HEK293 (cell line): ENCODE data around the gene CHKA.
A peak's percentile ranks its signal among the peaks of the same experiment; 100 is the strongest.

Source experiments
- CTCF ChIA-PET: fragments of 350-600 bp; formaldehyde crosslinking; extraction: SDS; loops from one replicate; lab custom pipeline; 2021; ENCODE audit warnings: antibody characterized with exemption; lab: Yijun Ruan, JAX
- POLR2A ChIA-PET: fragments of 300-600 bp; formaldehyde crosslinking; extraction: SDS; loops from one replicate; lab custom pipeline; 2020; ENCODE audit warnings: antibody characterized with exemption, inconsistent platforms; lab: Yijun Ruan, JAX
- H3K27ac ChIP-seq: fragments of 200-500 bp; sonication (Bioruptor generic); 2 replicates; pipeline ENCODE4 v1.5.1; 2014; ENCODE audit warnings: low read depth, low read length, control low read depth, inconsistent platforms; ENCODE audit errors: extremely low read depth
- H3K36me3 ChIP-seq, 2 experiments: fragments of 200-500 bp in 1 of 2; sonication (Bioruptor generic) in 1 of 2; 1 replicate in 1 of 2; 2 replicates in 1 of 2; pipeline ENCODE4 v1.5.1; 2014 to 2017; ENCODE audit warnings: inconsistent platforms in 2 of 2, low read length in 2 of 2; ENCODE audit not compliant: control insufficient read depth in 2 of 2, insufficient read depth in 1 of 2
- H3K4me1 ChIP-seq: fragments of 200-500 bp; sonication (Bioruptor generic); 2 replicates; pipeline ENCODE4 v1.5.1; 2014; ENCODE audit warnings: mild to moderate bottlenecking, low read length, inconsistent platforms; ENCODE audit not compliant: control insufficient read depth, insufficient read depth
- H3K4me3 ChIP-seq: 2 replicates; pipeline ENCODE4 v1.5.1; 2011; ENCODE audit warnings: low read depth, mild to moderate bottlenecking, control low read depth, low read length, moderate library complexity
- H3K9me3 ChIP-seq: fragments of 200-500 bp; sonication (Bioruptor generic); 2 replicates; pipeline ENCODE4 v1.5.1; 2014; ENCODE audit warnings: low read depth, low read length, inconsistent platforms; ENCODE audit not compliant: control insufficient read depth, insufficient read depth
- KLF8 ChIP-seq: fragments of 450-650 bp; formaldehyde crosslinking; IDR thresholded peaks from 2 replicates; pipeline ENCODE4 v1.5.1; 2016; ENCODE audit warnings: missing biosample characterization, missing genetic modification characterization
- ZNF114 ChIP-seq: fragments of 450-650 bp; formaldehyde crosslinking; IDR thresholded peaks from 2 replicates; pipeline ENCODE4 v1.5.0; 2017; ENCODE audit warnings: missing biosample characterization, missing genetic modification characterization
- ZNF140 ChIP-seq: fragments of 450-650 bp; formaldehyde crosslinking; IDR thresholded peaks from 2 replicates; pipeline ENCODE4 v1.5.1; 2016; ENCODE audit warnings: missing biosample characterization, missing genetic modification characterization
- ZNF16 ChIP-seq: fragments of 450-650 bp; formaldehyde crosslinking; IDR thresholded peaks from 2 replicates; pipeline ENCODE4 v1.5.1; 2016; ENCODE audit warnings: low read depth, missing biosample characterization, missing genetic modification characterization
- ZNF184 ChIP-seq: fragments of 450-650 bp; IDR thresholded peaks from 2 replicates; pipeline ENCODE4 v1.5.1; 2018; ENCODE audit warnings: missing biosample characterization, mild to moderate bottlenecking, missing genetic modification characterization
- ZNF214 ChIP-seq: fragments of 450-650 bp; formaldehyde crosslinking; IDR thresholded peaks from 2 replicates; pipeline ENCODE4 v1.5.1; 2017; ENCODE audit warnings: missing biosample characterization, mild to moderate bottlenecking, missing genetic modification characterization, borderline replicate concordance
- ZNF248 ChIP-seq: fragments of 450-650 bp; formaldehyde crosslinking; IDR thresholded peaks from 2 replicates; pipeline ENCODE4 v1.5.1; 2017; ENCODE audit warnings: missing biosample characterization, missing genetic modification characterization
- ZNF302 ChIP-seq: fragments of 450-650 bp; formaldehyde crosslinking; IDR thresholded peaks from 2 replicates; pipeline ENCODE4 v1.5.1; 2016; ENCODE audit warnings: missing biosample characterization, missing genetic modification characterization, low read depth
- ZNF341 ChIP-seq: fragments of 450-650 bp; formaldehyde crosslinking; IDR thresholded peaks from 2 replicates; pipeline ENCODE4; 2016; ENCODE audit warnings: low read depth, missing biosample characterization, missing genetic modification characterization
- ZNF354C ChIP-seq: fragments of 450-650 bp; formaldehyde crosslinking; IDR thresholded peaks from 2 replicates; pipeline ENCODE4 v1.5.1; 2016; ENCODE audit warnings: missing biosample characterization, missing genetic modification characterization, low read depth, borderline replicate concordance
- ZNF394 ChIP-seq: fragments of 450-650 bp; formaldehyde crosslinking; IDR thresholded peaks from 2 replicates; pipeline ENCODE4 v1.5.1; 2016; ENCODE audit warnings: missing biosample characterization, missing genetic modification characterization, mild to moderate bottlenecking, moderate library complexity, borderline replicate concordance
- ZNF473 ChIP-seq: fragments of 450-650 bp; formaldehyde crosslinking; IDR thresholded peaks from 2 replicates; pipeline ENCODE4 v1.5.1; 2017; ENCODE audit warnings: missing biosample characterization, missing genetic modification characterization
- ZNF529 ChIP-seq: fragments of 450-650 bp; formaldehyde crosslinking; IDR thresholded peaks from 2 replicates; pipeline ENCODE4 v1.5.1; 2017; ENCODE audit warnings: missing genetic modification characterization, missing biosample characterization; ENCODE audit not compliant: insufficient replicate concordance
- ZNF530 ChIP-seq: fragments of 450-650 bp; formaldehyde crosslinking; IDR thresholded peaks from 2 replicates; pipeline ENCODE4 v1.5.1; 2016; ENCODE audit warnings: low read depth, missing biosample characterization, missing genetic modification characterization
- ZNF555 ChIP-seq: fragments of 450-650 bp; formaldehyde crosslinking; conservative IDR thresholded peaks from 2 replicates; pipeline ENCODE4 v1.5.1; 2017; ENCODE audit warnings: missing biosample characterization, mild to moderate bottlenecking, missing genetic modification characterization, inconsistent platforms
- ZNF571 ChIP-seq: fragments of 450-650 bp; formaldehyde crosslinking; IDR thresholded peaks from 2 replicates; pipeline ENCODE4 v1.5.0; 2017; ENCODE audit warnings: missing biosample characterization, missing genetic modification characterization
- ZSCAN16 ChIP-seq: fragments of 450-650 bp; formaldehyde crosslinking; IDR thresholded peaks from 2 replicates; pipeline ENCODE4 v1.5.1; 2016; ENCODE audit warnings: missing biosample characterization, missing genetic modification characterization
- TF ChIP-seq, protein P1 (sequence below): fragments of 450-650 bp; formaldehyde crosslinking; IDR thresholded peaks from 2 replicates; pipeline ENCODE4 v1.5.1; 2016; ENCODE audit warnings: missing biosample characterization, missing genetic modification characterization
- TF ChIP-seq, protein P2 (sequence below): fragments of 450-650 bp; formaldehyde crosslinking; conservative IDR thresholded peaks from 2 replicates; pipeline ENCODE4 v1.5.1; 2016; ENCODE audit warnings: low read depth, missing biosample characterization, missing genetic modification characterization
- TF ChIP-seq, protein P3 (sequence below): fragments of 450-650 bp; formaldehyde crosslinking; IDR thresholded peaks from 2 replicates; pipeline ENCODE4 v1.5.1; 2016; ENCODE audit warnings: missing biosample characterization, missing genetic modification characterization

CHKA gene

DNA sequence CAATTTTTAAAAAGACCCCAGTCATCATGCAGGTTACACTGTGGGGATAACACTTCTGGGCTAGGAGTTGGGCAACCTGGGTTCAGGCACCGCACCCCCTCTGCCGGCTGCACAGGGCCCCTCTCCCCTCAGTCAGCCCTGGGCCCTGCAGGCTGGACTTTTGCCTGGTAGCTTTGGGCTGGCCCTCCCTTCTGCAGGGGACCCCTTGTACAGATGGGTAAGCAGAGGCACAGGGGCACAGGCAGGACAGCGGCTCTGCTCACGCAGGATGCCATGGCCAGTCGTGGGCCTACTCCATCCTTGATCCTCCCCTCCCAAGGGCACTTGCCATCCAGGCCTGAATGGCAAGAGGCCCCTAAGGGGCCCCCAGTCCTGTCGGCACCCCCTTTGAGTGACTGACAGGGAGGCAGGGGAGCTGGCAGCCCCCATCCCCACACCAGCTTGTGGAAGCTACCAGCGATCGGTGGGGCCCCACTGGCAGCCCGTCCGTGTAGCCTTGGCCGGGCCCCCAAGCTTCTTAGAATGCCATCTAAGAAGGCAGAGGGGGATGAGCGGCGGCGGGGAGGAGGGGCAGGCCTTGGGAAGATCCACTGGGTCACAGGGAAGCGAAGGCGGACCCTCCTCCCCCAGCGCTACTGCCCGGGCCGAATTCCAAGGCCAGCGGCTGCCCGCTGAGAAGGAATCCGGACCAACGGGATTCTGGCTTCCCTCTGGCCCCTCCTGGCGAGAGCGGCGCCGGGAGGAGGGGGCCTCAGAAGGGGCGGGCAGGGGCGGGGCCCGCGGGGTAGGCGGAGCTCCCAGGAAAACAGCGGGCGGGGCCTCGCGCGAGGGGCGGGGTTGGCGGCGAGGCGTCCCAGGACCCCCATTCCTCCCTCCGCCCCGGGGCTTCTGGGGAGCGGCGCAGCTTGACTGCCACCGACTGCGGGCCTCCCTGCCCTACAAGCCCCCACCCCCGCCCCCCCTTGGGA, 6.8 kb upstream of the CHKA start (continued):
- TF ChIP-seq ZNF473 (no peak), ZNF184 (tag by site-specific recombination) (no peak), ZNF394 (tag by site-specific recombination) (no peak), ZNF114 (tag by site-specific recombination) (no peak), ZNF140 (no peak), ZNF214 (tag by site-specific recombination) (no peak), ZNF354C (tag by site-specific recombination) (no peak)
- TF ChIP-seq, protein P1, sequence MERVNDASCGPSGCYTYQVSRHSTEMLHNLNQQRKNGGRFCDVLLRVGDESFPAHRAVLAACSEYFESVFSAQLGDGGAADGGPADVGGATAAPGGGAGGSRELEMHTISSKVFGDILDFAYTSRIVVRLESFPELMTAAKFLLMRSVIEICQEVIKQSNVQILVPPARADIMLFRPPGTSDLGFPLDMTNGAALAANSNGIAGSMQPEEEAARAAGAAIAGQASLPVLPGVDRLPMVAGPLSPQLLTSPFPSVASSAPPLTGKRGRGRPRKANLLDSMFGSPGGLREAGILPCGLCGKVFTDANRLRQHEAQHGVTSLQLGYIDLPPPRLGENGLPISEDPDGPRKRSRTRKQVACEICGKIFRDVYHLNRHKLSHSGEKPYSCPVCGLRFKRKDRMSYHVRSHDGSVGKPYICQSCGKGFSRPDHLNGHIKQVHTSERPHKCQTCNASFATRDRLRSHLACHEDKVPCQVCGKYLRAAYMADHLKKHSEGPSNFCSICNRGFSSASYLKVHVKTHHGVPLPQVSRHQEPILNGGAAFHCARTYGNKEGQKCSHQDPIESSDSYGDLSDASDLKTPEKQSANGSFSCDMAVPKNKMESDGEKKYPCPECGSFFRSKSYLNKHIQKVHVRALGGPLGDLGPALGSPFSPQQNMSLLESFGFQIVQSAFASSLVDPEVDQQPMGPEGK (tag by site-specific recombination), result peak; percentile 22; the same call in 1 of the 2 replicates

DNA sequence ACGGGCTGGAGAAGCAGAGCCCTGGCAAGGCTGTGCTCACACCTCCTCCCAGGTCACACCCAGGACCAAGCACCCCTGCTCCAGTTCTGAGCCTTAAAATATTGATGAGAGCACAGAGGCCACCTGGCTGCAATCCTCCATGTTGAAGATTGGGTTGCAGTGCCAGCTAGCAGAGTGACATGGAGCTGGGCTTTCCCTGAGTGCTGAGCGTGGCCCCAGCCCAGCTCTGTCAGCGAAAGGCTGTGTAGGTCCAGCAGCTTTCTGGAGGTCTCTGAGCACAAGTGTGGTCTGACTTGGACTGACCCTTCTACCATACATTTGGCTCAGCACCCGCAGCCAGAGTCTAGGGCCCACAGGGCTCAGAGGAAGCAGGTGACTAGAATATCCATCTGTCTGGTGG, 4.0 kb upstream of the CHKA start:
- CTCF ChIA-PET, result interaction anchor here (0.6 to 1.4 kb wide), 3 partner anchors 11 to 155 kb away, joined by 3 to 4 read pairs (median 3); no protein-coding TSS in a partner anchor
- no peaks in the 10 kb centered on the region for H3K4me1 ChIP-seq
- POLR2A ChIA-PET, result no interaction called here
- H3K4me3 ChIP-seq, result no peak overlapping the region
- H3K9me3 ChIP-seq, result no peaks in the 10 kb centered on the region
- no peaks in the 10 kb centered on the region for H3K36me3 ChIP-seq
- H3K27ac ChIP-seq, result no peak overlapping the region
- TF ChIP-seq ZNF302 (tag by site-specific recombination) (no peak), KLF8 (tag by site-specific recombination) (no peak), ZNF248 (tag by site-specific recombination) (no peak), ZNF529 (tag by site-specific recombination) (no peak), ZNF16 (tag by site-specific recombination) (no peak), ZNF571 (tag by site-specific recombination) (no peak), ZSCAN16 (no peak)
- TF ChIP-seq, protein P2, sequence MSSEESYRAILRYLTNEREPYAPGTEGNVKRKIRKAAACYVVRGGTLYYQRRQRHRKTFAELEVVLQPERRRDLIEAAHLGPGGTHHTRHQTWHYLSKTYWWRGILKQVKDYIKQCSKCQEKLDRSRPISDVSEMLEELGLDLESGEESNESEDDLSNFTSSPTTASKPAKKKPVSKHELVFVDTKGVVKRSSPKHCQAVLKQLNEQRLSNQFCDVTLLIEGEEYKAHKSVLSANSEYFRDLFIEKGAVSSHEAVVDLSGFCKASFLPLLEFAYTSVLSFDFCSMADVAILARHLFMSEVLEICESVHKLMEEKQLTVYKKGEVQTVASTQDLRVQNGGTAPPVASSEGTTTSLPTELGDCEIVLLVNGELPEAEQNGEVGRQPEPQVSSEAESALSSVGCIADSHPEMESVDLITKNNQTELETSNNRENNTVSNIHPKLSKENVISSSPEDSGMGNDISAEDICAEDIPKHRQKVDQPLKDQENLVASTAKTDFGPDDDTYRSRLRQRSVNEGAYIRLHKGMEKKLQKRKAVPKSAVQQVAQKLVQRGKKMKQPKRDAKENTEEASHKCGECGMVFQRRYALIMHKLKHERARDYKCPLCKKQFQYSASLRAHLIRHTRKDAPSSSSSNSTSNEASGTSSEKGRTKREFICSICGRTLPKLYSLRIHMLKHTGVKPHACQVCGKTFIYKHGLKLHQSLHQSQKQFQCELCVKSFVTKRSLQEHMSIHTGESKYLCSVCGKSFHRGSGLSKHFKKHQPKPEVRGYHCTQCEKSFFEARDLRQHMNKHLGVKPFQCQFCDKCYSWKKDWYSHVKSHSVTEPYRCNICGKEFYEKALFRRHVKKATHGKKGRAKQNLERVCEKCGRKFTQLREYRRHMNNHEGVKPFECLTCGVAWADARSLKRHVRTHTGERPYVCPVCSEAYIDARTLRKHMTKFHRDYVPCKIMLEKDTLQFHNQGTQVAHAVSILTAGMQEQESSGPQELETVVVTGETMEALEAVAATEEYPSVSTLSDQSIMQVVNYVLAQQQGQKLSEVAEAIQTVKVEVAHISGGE (tag by site-specific recombination), result no peak

DNA sequence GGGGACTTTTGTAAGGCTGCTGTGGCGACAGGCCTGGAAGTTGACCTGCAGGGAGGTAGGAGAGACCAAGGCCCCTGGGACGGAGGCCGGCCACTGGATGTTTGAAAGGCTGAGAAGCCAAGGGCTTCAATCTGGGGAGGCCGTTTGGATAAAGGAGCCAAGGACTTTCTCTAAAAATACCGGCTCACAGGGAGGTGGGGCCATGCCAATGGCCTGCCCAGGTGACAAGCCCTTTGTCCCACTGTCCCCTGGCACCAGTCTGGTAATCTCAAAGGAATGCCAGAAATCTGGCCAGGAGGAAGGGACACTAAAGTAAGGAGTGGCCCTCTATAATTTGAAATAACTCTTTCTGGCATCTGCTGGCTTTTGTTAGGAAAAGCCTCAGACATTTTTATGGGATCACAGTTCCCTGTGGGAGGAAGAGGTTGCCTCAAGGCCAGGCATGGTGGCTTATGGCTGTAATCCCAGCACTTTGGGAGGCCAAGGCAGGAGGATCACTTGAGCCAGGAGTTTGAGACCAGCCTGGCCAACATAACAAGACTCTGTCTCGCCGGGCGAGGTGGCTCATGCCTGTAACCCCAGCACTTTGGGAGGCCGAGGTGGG, 1.9 kb upstream of the CHKA start:
- ChIA-PET CTCF (no interaction called here), POLR2A (no interaction called here)
- Histone ChIP-seq H3K4me3 (no peak overlapping the region), H3K27ac (no peak overlapping the region), H3K36me3 (peaks cover 0 to 6% of the 10 kb centered on the region in 2 experiments; a peak in 1 of 3 replicates), H3K4me1 (no peaks in the 10 kb centered on the region), H3K9me3 (no peaks in the 10 kb centered on the region)
- TF ChIP-seq ZNF341 (tag by site-specific recombination) (no peak), ZNF530 (no peak), ZNF555 (tag by site-specific recombination) (no peak)
- TF ChIP-seq, protein P3, sequence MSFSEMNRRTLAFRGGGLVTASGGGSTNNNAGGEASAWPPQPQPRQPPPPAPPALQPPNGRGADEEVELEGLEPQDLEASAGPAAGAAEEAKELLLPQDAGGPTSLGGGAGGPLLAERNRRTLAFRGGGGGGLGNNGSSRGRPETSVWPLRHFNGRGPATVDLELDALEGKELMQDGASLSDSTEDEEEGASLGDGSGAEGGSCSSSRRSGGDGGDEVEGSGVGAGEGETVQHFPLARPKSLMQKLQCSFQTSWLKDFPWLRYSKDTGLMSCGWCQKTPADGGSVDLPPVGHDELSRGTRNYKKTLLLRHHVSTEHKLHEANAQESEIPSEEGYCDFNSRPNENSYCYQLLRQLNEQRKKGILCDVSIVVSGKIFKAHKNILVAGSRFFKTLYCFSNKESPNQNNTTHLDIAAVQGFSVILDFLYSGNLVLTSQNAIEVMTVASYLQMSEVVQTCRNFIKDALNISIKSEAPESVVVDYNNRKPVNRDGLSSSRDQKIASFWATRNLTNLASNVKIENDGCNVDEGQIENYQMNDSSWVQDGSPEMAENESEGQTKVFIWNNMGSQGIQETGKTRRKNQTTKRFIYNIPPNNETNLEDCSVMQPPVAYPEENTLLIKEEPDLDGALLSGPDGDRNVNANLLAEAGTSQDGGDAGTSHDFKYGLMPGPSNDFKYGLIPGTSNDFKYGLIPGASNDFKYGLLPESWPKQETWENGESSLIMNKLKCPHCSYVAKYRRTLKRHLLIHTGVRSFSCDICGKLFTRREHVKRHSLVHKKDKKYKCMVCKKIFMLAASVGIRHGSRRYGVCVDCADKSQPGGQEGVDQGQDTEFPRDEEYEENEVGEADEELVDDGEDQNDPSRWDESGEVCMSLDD (tag by site-specific recombination), result no peak
